Erythroblast (primary cell): ENCODE results near the gene RGS14.

Source experiments
- GATA1 ChIP-seq: IDR thresholded peaks from 2 replicates; pipeline ENCODE4 v1.6.1; 2011; ENCODE audit warnings: low read depth, mild to moderate bottlenecking, control low read depth, low read length, moderate library complexity
- POLR2A ChIP-seq: IDR thresholded peaks from 2 replicates; pipeline ENCODE4 v1.6.1; 2011; ENCODE audit warnings: mild to moderate bottlenecking, low read length

GRCh38 chr5:177359860-177360259, 2.1 kb downstream of the RGS14 start:
- TF ChIP-seq POLR2A (no peak), GATA1 (no peak)
